B cell (primary cell): ENCODE results near the gene HHAT. TPM values are rescaled to one million over a fixed set of nuclear protein-coding genes. Genes with fewer than 3 reads are reported as not detected.

Experiments
- ATAC-seq: fragments of 200-7000 bp; cut with Tn5 transposase; one replicate; pipeline ENCODE4 v1.10.0; 2021; ENCODE audit warnings: low read depth, mild to moderate bottlenecking, moderate number of reproducible peaks, moderate library complexity
- CTCF ChIA-PET: fragments of 350-600 bp; sonication (Branson Sonifier 250); formaldehyde crosslinking; loops from one replicate; lab custom pipeline; 2021; ENCODE audit warnings: antibody characterized with exemption, inconsistent platforms; lab: Charles Lee
- POLR2A ChIA-PET: fragments of 350-600 bp; sonication (Branson Sonifier 250); formaldehyde crosslinking; loops from one replicate; lab custom pipeline; 2021; ENCODE audit warnings: antibody characterized with exemption; lab: Charles Lee
- DNase-seq: peaks from one replicate; pipeline ENCODE4 v3.0.0; 2013
- H2AFZ ChIP-seq: 2 replicates; pipeline ENCODE4 v1.6.1; 2012; ENCODE audit warnings: mild to moderate bottlenecking, low read depth, low read length; ENCODE audit not compliant: insufficient read depth, poor library complexity, severe bottlenecking
- H3K27ac ChIP-seq, 2 donors: 1 replicate in 1 of 2; 2 replicates in 1 of 2; pipeline ENCODE4 v1.5.1; 2012 to 2013; ENCODE audit warnings: low read length in 2 of 2, mild to moderate bottlenecking in 2 of 2, moderate library complexity in 1 of 2
- H3K27me3 ChIP-seq, 4 experiments: fragments of 200-600 bp in 1 of 4; sonication (generic) in 1 of 4; replicated peaks in 1 of 4; 1 replicate in 2 of 4; 2 replicates in 2 of 4; pipeline versions ENCODE4 v1.6.1 to v1.7.0; 2013 to 2016; ENCODE audit warnings: low read length in 3 of 4, mild to moderate bottlenecking in 2 of 4, mixed read lengths in 1 of 4, moderate library complexity in 1 of 4; ENCODE audit not compliant: insufficient read depth in 4 of 4, control insufficient read depth in 3 of 4; ENCODE audit errors: control extremely low read depth in 1 of 4
- H3K36me3 ChIP-seq, 2 experiments: replicated peaks in 1 of 2; 1 replicate in 1 of 2; 2 replicates in 1 of 2; pipeline versions ENCODE4 v1.6.1 to v1.7.1; 2013; ENCODE audit warnings: low read length in 1 of 2; ENCODE audit not compliant: insufficient read depth in 2 of 2, control insufficient read depth in 1 of 2; ENCODE audit errors: control extremely low read depth in 1 of 2, extremely low read depth in 1 of 2
- H3K4me1 ChIP-seq, 2 donors: fragments of 200-600 bp in 1 of 2; sonication (generic) in 1 of 2; 1 replicate in 1 of 2; 2 replicates in 1 of 2; pipeline versions ENCODE4 v1.5.1 to v1.6.1; 2013 to 2017; ENCODE audit warnings: low read length in 2 of 2; ENCODE audit not compliant: control insufficient read depth in 2 of 2, insufficient read depth in 2 of 2
- H3K4me2 ChIP-seq: replicated peaks from 2 replicates; pipeline ENCODE3; 2012; ENCODE audit warnings: mild to moderate bottlenecking, low read depth, low read length; ENCODE audit not compliant: poor library complexity, severe bottlenecking
- H3K4me3 ChIP-seq, 5 experiments: fragments of 200-600 bp in 1 of 5; sonication (generic) in 1 of 5; 1 replicate in 3 of 5; 2 replicates in 2 of 5; pipeline versions ENCODE4 v1.5.1 to v1.7.0; 2011 to 2016; ENCODE audit warnings: low read length in 4 of 5, mild to moderate bottlenecking in 4 of 5, low read depth in 2 of 5, control low read depth in 1 of 5, moderate library complexity in 1 of 5; ENCODE audit not compliant: insufficient read depth in 1 of 5; ENCODE audit errors: control extremely low read depth in 1 of 5, extremely low read depth in 1 of 5
- H3K79me2 ChIP-seq: fragments of 200-600 bp; sonication (generic); one replicate; pipeline ENCODE4 v1.6.0; 2016; ENCODE audit warnings: low read length; ENCODE audit not compliant: control insufficient read depth, insufficient read depth
- H3K9ac ChIP-seq: fragments of 200-600 bp; sonication (generic); 2 replicates; pipeline ENCODE4 v1.6.1; 2017; ENCODE audit warnings: mild to moderate bottlenecking, low read length, moderate library complexity
- H3K9me3 ChIP-seq, 3 donors: one replicate each; pipeline versions ENCODE4 v1.6.1 to v1.7.1; 2013; ENCODE audit warnings: low read length in 2 of 3; ENCODE audit not compliant: control insufficient read depth in 2 of 3, insufficient read depth in 1 of 3; ENCODE audit errors: control extremely low read depth in 1 of 3
- H4K20me1 ChIP-seq: 2 replicates; pipeline ENCODE4 v1.6.0; 2012; ENCODE audit warnings: mild to moderate bottlenecking, low read length; ENCODE audit not compliant: insufficient read depth, control insufficient read depth, poor library complexity, severe bottlenecking
- H3K27ac Mint-ChIP-seq: one replicate; pipeline ENCODE4 v1.8.0; 2021; ENCODE audit warnings: mixed read lengths
- H3K27me3 Mint-ChIP-seq: one replicate; pipeline ENCODE4 v1.8.0; 2021; ENCODE audit warnings: mixed read lengths
- H3K4me1 Mint-ChIP-seq: one replicate; pipeline ENCODE4 v1.8.0; 2021; ENCODE audit warnings: mixed read lengths
- H3K4me3 Mint-ChIP-seq: one replicate; pipeline ENCODE4 v1.8.0; 2021; ENCODE audit warnings: mixed read lengths
- H3K9me3 Mint-ChIP-seq: one replicate; pipeline ENCODE4 v1.8.0; 2022; ENCODE audit warnings: mixed read lengths; ENCODE audit not compliant: insufficient read depth
- CTCF ChIP-seq: fragments of 200-600 bp; IDR thresholded peaks from one replicate; pipeline ENCODE4 v1.8.0; 2022; ENCODE audit warnings: antibody characterized with exemption, mild to moderate bottlenecking
- EZH2 ChIP-seq: IDR thresholded peaks from 2 replicates; pipeline ENCODE4 v1.6.1; 2012; ENCODE audit warnings: borderline replicate concordance, low read depth, mild to moderate bottlenecking, moderate library complexity, low read length; ENCODE audit not compliant: insufficient read depth, poor library complexity, severe bottlenecking
- WGBS: methylation state at CpG from one replicate; pipeline ENCODE4 v1.1.5; 2013; ENCODE audit warnings: missing lambda C conversion rate; ENCODE audit not compliant: insufficient coverage; 5-methylcytosine and 5-hydroxymethylcytosine counted together
- intact Hi-C: fragments of 100-400 bp; cut with micrococcal nuclease; formaldehyde crosslinking; loops from one replicate; pipeline ENCODE4 v1.10.0; 2022
- polyA plus RNA-seq: library from polyadenylated mRNA; depleted of rRNA; stranded (reverse); fragments of >200 nt; gene quantifications from 2 replicates; pipeline ENCODE4 v1.2.3, GENCODE V29; 2012
- total RNA-seq, 2 donors: library from RNA; stranded (reverse); fragments of 120-200 nt in 1 of 2; gene quantifications; 1 replicate in 1 of 2; 2 replicates in 1 of 2; pipeline versions ENCODE4 v1.2.3 to v1.2.4, GENCODE V29; 2013 to 2022

HHAT gene
- total and polyA plus RNA-seq, 2 donors (not counting 1 experiment from before 2014, with no cell fraction given): 4.0 to 28.2 TPM

GRCh38 chr1:210553711-210554110 is 225.0 kb downstream of the HHAT start:
- H2AFZ ChIP-seq: no peak overlapping the region
- ATAC-seq: no peak
- no peaks in the 10 kb centered on the region for H3K4me1 ChIP-seq
- WGBS: 79% methylated on average over 5 of the region's 5 CpGs
- H4K20me1 ChIP-seq: no peaks in the 10 kb centered on the region
- ChIA-PET CTCF (no interaction called here), POLR2A (no interaction called here)
- no peaks in the 10 kb centered on the region for H3K79me2 ChIP-seq
- H3K4me1 Mint-ChIP-seq: no peaks in the 10 kb centered on the region
- no peak for TF ChIP-seq CTCF
- no peak for TF ChIP-seq EZH2
- H3K9ac ChIP-seq: no peak overlapping the region
- no peak overlapping the region for H3K4me2 ChIP-seq
- no peak overlapping the region for H3K4me3 ChIP-seq
- no peak overlapping the region for H3K4me3 Mint-ChIP-seq
- H3K9me3 ChIP-seq: no peaks in the 10 kb centered on the region
- no peaks in the 10 kb centered on the region for H3K36me3 ChIP-seq
- DNase-seq: no peak
- H3K27ac ChIP-seq: no peak overlapping the region
- no peaks in the 10 kb centered on the region for H3K27me3 Mint-ChIP-seq
- H3K9me3 Mint-ChIP-seq: no peaks in the 10 kb centered on the region
- intact Hi-C loops: no loop called here
- H3K27ac Mint-ChIP-seq: no peak overlapping the region
- no peaks in the 10 kb centered on the region for H3K27me3 ChIP-seq

DNA sequence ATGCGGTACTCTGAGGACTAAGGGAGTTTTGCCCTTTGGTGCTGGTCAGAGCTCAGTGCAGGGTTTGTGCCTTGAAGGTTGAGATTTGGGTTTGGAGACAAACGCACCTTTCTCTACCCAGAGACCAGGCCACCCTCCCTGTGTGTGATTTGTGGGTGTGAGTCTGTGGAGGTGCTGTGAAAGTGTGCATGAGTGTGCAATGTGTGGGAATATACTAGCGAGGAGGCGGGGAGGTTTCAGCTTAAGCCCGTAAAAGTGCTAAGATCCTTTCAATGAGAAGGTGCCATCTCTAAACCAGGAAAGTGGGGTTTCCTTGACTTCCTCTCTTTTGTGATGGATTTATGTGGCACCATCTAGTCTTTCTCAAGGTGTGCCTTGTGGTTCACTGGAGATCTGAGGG is 225.7 kb downstream of the HHAT start:
- no peak overlapping the region for H3K9ac ChIP-seq
- ChIA-PET POLR2A (no interaction called here), CTCF (no interaction called here)
- H3K9me3 ChIP-seq: no peaks in the 10 kb centered on the region
- no peak overlapping the region for H3K4me2 ChIP-seq
- H3K27me3 ChIP-seq: no peaks in the 10 kb centered on the region
- DNase-seq: no peak
- H2AFZ ChIP-seq: no peak overlapping the region
- H3K79me2 ChIP-seq: no peaks in the 10 kb centered on the region
- Mint-ChIP-seq H3K27me3 (no peaks in the 10 kb centered on the region), H3K9me3 (no peaks in the 10 kb centered on the region), H3K27ac (no peak overlapping the region), H3K4me3 (no peak overlapping the region), H3K4me1 (no peaks in the 10 kb centered on the region)
- TF ChIP-seq EZH2: no peak
- H3K4me1 ChIP-seq: no peaks in the 10 kb centered on the region
- no peak for ATAC-seq
- 100% methylated on average over 4 of the region's 5 CpGs for WGBS
- intact Hi-C loops: no loop called here
- no peak overlapping the region for H3K4me3 ChIP-seq
- H3K27ac ChIP-seq: no peak overlapping the region
- no peaks in the 10 kb centered on the region for H3K36me3 ChIP-seq
- H4K20me1 ChIP-seq: no peaks in the 10 kb centered on the region
